Loucy (cell line): Measurements from ENCODE around the gene CC2D1A.

ENCODE experiments used
- H2AFZ ChIP-seq: fragments of 200-600 bp; sonication (generic); 2 replicates; pipeline ENCODE4 v1.6.0; 2016; ENCODE audit warnings: antibody characterized with exemption, mild to moderate bottlenecking, low read length, moderate library complexity
- H3F3A ChIP-seq: fragments of 200-600 bp; 2 replicates; pipeline ENCODE4 v1.6.0; 2016; ENCODE audit warnings: antibody characterized with exemption, low read depth, mild to moderate bottlenecking
- H3K27me3 ChIP-seq: fragments of 200-600 bp; sonication (generic); 2 replicates; pipeline ENCODE4 v1.6.1; 2014; ENCODE audit warnings: low read length, mild to moderate bottlenecking; ENCODE audit not compliant: insufficient read depth, poor library complexity, severe bottlenecking
- H3K36me3 ChIP-seq: fragments of 200-600 bp; sonication (generic); 2 replicates; pipeline ENCODE4 v1.6.1; 2016; ENCODE audit warnings: low read length; ENCODE audit not compliant: insufficient read depth
- H3K4me1 ChIP-seq: fragments of 200-600 bp; sonication (generic); 2 replicates; pipeline ENCODE4 v1.5.1; 2014; ENCODE audit warnings: low read length, mild to moderate bottlenecking; ENCODE audit not compliant: insufficient read depth, poor library complexity, severe bottlenecking
- H3K4me2 ChIP-seq: fragments of 200-600 bp; sonication (generic); 2 replicates; pipeline ENCODE4 v1.6.0; 2014; ENCODE audit warnings: antibody characterized with exemption, low read length, low read depth, mild to moderate bottlenecking; ENCODE audit not compliant: poor library complexity, severe bottlenecking
- H3K4me3 ChIP-seq: fragments of 200-600 bp; sonication (generic); 2 replicates; pipeline ENCODE4 v1.5.1; 2014; ENCODE audit warnings: low read length, mild to moderate bottlenecking, mixed read lengths; ENCODE audit not compliant: poor library complexity, severe bottlenecking
- H3K79me2 ChIP-seq: fragments of 200-600 bp; sonication (generic); 2 replicates; pipeline ENCODE4 v1.6.1; 2014; ENCODE audit warnings: low read length; ENCODE audit not compliant: insufficient read depth
- H3K9ac ChIP-seq: fragments of 200-600 bp; sonication (generic); 2 replicates; pipeline ENCODE4 v1.6.0; 2014; ENCODE audit warnings: mild to moderate bottlenecking, low read depth, low read length, moderate library complexity; ENCODE audit not compliant: poor library complexity, severe bottlenecking
- H3K9me2 ChIP-seq: fragments of 200-600 bp; sonication (generic); replicated peaks from 2 replicates; pipeline ENCODE4 v1.6.1; 2016; ENCODE audit warnings: low read depth, low read length, mixed read lengths
- H3K9me3 ChIP-seq: fragments of 200-600 bp; sonication (generic); 2 replicates; pipeline ENCODE4 v1.6.1; 2014; ENCODE audit warnings: mild to moderate bottlenecking, antibody characterized with exemption, low read length, low read depth; ENCODE audit not compliant: insufficient read depth
- H4K20me1 ChIP-seq: fragments of 200-600 bp; sonication (generic); 2 replicates; pipeline ENCODE4 v1.6.0; 2014; ENCODE audit warnings: antibody characterized with exemption, low read length, mild to moderate bottlenecking; ENCODE audit not compliant: insufficient read depth, poor library complexity, severe bottlenecking
- CTCF ChIP-seq: fragments of 200-600 bp; sonication (generic); conservative IDR thresholded peaks from 2 replicates; pipeline ENCODE4 v1.5.1; 2014; ENCODE audit warnings: mild to moderate bottlenecking, antibody characterized with exemption, low read length
- EZH2phosphoT487 ChIP-seq: fragments of 200-600 bp; IDR thresholded peaks from 2 replicates; pipeline ENCODE4 v1.6.1; 2018; ENCODE audit warnings: antibody characterized with exemption, mild to moderate bottlenecking, moderate library complexity, borderline replicate concordance

Gene CC2D1A

DNA sequence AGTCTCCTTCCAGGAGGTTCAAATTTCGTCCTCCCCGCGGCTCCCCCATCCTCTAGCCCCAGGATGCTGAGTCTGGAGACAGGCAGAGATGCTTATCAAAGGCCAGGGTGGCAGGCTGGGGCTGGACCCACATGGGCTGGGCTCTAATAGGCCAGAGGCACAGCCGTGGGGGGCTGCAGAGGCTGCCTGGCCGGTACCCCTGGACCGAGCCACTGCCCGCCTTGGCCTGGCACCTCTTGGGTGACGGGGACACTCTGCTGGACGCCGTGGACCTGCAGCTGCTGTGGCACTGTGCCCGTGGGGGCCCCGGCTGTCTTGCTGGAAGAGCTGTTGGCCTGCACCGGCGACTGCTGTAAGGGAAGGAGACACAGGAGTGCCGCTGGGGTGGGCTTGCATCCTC is 74.3 kb downstream of the CC2D1A start:
- H2AFZ ChIP-seq, result no peak overlapping the region
- H4K20me1 ChIP-seq, result no peaks in the 10 kb centered on the region
- H3K4me2 ChIP-seq, result no peak overlapping the region
- H3K27me3 ChIP-seq, result no peaks in the 10 kb centered on the region
- no peaks in the 10 kb centered on the region for H3K79me2 ChIP-seq
- TF ChIP-seq CTCF, result no peak
- no peak for TF ChIP-seq EZH2phosphoT487
- no peaks in the 10 kb centered on the region for H3K9me3 ChIP-seq
- no peaks in the 10 kb centered on the region for H3K36me3 ChIP-seq
- no peaks in the 10 kb centered on the region for H3K9me2 ChIP-seq
- H3K4me3 ChIP-seq, result no peak overlapping the region
- H3K9ac ChIP-seq, result no peak overlapping the region
- peaks cover 43% of the 10 kb centered on the region for H3K4me1 ChIP-seq
- H3F3A ChIP-seq, result no peaks in the 10 kb centered on the region
